Measurements from ENCODE around the gene RDH8. TPM values are rescaled to one million over a fixed set of nuclear protein-coding genes. Genes with fewer than 3 reads are reported as not detected.

RDH8 gene, protein sequence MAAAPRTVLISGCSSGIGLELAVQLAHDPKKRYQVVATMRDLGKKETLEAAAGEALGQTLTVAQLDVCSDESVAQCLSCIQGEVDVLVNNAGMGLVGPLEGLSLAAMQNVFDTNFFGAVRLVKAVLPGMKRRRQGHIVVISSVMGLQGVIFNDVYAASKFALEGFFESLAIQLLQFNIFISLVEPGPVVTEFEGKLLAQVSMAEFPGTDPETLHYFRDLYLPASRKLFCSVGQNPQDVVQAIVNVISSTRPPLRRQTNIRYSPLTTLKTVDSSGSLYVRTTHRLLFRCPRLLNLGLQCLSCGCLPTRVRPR
- not detected for total RNA-seq

DNA sequence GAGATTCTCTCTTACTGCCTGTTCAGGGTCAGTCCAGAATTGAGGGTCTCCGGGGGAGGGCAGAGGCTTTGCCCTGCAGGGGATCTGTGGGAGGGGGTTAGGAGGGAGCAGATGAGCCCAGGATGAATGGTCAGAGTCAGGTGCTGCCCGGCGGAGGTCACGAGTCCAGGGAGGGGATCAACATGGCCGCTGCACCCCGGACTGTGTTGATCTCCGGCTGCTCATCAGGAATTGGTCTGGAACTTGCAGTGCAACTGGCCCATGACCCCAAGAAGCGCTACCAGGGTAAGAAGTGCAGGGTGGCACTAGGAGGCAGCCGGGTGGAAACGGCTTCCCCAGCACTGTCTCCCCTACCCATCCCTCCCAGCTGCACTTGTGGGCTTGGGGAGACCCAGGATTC, at the start of gene RDH8:
Gene RDH8 (plus strand): TSS at position 168 of the 400 bp plus-strand sequence. CDS start 15 bp downstream, at position 183.
- ATAC-seq (no peak), DNase-seq (no peak)
- TF ChIP-seq POLR2A (IDR thresholded peaks at IDR 0.05): no peak
- no peak for TF ChIP-seq CTCF (IDR thresholded peaks at IDR 0.05 in 4 of 5, conservative IDR thresholded peaks at IDR 0.05 in 1 of 5)
- Histone ChIP-seq H3K4me3 (no peak within 1 kb of the TSS), H3K27ac (no peak within 1 kb of the TSS), H3K36me3 (no peaks in the 10 kb centered on the region), H3K9me3 (no peaks in the 10 kb centered on the region), H3K4me1 (no peaks in the 10 kb centered on the region), H3K27me3 (peaks cover under 1 to 26% (median 24%) of the 10 kb centered on the region in 3 donors)
- in situ Hi-C loops (cut with MboI; ENCODE audit: low sequenced_read_pairs in 4 of 4) (no loop called here), intact Hi-C loops (cut with DNase I; ENCODE audit: low total_unique reads) (no loop called here)

GRCh38 chr19:9966024-9966423, 47.3 kb upstream of the RDH8 start:
- no peaks in the 10 kb centered on the region for H3K27me3 ChIP-seq
- ATAC-seq (no peak), DNase-seq (no peak)
- H3K4me3 ChIP-seq: no peak overlapping the region
- H3K36me3 ChIP-seq: no peaks in the 10 kb centered on the region
- in situ Hi-C loops (cut with MboI; ENCODE audit: low sequenced_read_pairs in 4 of 4): no loop called here
- intact Hi-C loops (cut with DNase I; ENCODE audit: low total_unique reads): no loop called here
- H3K27ac ChIP-seq: no peak overlapping the region
- no peaks in the 10 kb centered on the region for H3K4me1 ChIP-seq
- TF ChIP-seq POLR2A (IDR thresholded peaks at IDR 0.05) (no peak), CTCF (IDR thresholded peaks at IDR 0.05 in 4 of 5, conservative IDR thresholded peaks at IDR 0.05 in 1 of 5) (no peak)
- no peaks in the 10 kb centered on the region for H3K9me3 ChIP-seq

DNA sequence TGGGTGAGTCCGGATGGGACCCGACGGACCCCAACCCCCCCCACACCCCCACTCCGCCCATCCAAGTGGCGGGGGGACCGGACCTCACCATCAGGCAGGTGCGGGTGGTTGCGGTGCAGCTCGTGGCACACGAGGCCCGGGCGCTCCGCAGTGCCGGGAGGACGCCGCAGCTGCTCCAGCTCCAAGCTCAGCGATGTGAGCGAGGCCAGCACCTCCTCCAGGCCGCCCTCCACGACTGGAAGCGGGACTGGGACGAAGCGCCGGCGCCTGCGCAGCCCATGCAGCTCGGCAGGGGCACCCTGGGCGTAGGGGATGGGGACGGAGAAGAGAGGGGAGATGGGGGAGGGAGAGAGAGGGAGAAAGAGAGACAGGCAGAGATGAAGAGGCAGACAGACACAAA, 46.8 kb upstream of the RDH8 start:
- no peaks in the 10 kb centered on the region for H3K9me3 ChIP-seq
- in situ Hi-C loops (cut with MboI; ENCODE audit: low sequenced_read_pairs in 4 of 4): no loop called here
- H3K27ac ChIP-seq: no peak overlapping the region
- ATAC-seq (no peak), DNase-seq (no peak)
- no peak overlapping the region for H3K4me3 ChIP-seq
- no peaks in the 10 kb centered on the region for H3K4me1 ChIP-seq
- no peak for TF ChIP-seq POLR2A (IDR thresholded peaks at IDR 0.05)
- no peak for TF ChIP-seq CTCF (IDR thresholded peaks at IDR 0.05 in 4 of 5, conservative IDR thresholded peaks at IDR 0.05 in 1 of 5)
- H3K27me3 ChIP-seq: no peaks in the 10 kb centered on the region
- intact Hi-C loops (cut with DNase I; ENCODE audit: low total_unique reads): no loop called here
- H3K36me3 ChIP-seq: no peaks in the 10 kb centered on the region

DNA sequence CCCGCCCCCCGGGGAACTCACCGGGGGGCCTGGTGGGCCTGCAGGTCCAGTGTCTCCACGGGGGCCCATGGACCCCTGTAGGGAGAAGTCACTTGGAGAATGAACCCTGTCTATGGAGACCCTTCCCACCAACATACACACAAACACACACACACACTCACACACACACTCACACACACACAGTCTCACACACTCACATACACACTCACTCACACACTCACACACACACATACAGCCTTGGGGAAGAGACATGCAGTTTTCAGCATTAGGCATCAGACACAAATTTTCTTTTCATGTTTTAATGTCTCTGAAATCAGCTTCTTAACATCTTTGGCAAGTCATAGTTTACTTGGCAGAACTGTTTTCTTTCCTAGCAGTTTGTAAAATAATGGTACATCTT, 46.0 kb upstream of the RDH8 start:
- in situ Hi-C loops (cut with MboI; ENCODE audit: low sequenced_read_pairs in 4 of 4) (no loop called here), intact Hi-C loops (cut with DNase I; ENCODE audit: low total_unique reads) (no loop called here)
- Histone ChIP-seq H3K27ac (no peak overlapping the region), H3K9me3 (no peaks in the 10 kb centered on the region), H3K36me3 (no peaks in the 10 kb centered on the region), H3K4me1 (no peaks in the 10 kb centered on the region), H3K27me3 (no peaks in the 10 kb centered on the region), H3K4me3 (no peak overlapping the region)
- ATAC-seq (no peak), DNase-seq (no peak)
- TF ChIP-seq CTCF (IDR thresholded peaks at IDR 0.05 in 4 of 5, conservative IDR thresholded peaks at IDR 0.05 in 1 of 5): no peak
- TF ChIP-seq POLR2A (IDR thresholded peaks at IDR 0.05): no peak

Measured in gastrocnemius medialis (tissue), 4 donors.